Measurements from ENCODE around the gene GOLT1B. TPM values are rescaled to one million over a fixed set of nuclear protein-coding genes. Genes with fewer than 3 reads are reported as not detected.

Gene GOLT1B
- total and polyA plus RNA-seq, 2 of the 13 experiments (the other 11 are each of a cell fraction or from before 2014, with no cell fraction given): 23.6 to 38.4 TPM

- H3K4me3 ChIP-seq (replicated peaks in 1 of 3; ENCODE audit: insufficient read depth in 1 of 3, low read depth in 2 of 3, low read length in 3 of 3): no peak overlapping the region
- FAIRE-seq (no peak), ATAC-seq (no peak), DNase-seq (ENCODE audit: low spot score) (no peak)
- no peak overlapping the region for H3K9ac ChIP-seq (ENCODE audit: insufficient read depth, low read depth, low read length)
- H3K36me3 ChIP-seq (replicated peaks in 1 of 2; ENCODE audit: control insufficient read depth in 1 of 2, insufficient read depth in 2 of 2, low read length in 2 of 2): no peaks in the 10 kb centered on the region
- intact Hi-C loops (cut with micrococcal nuclease; ENCODE audit: unreplicated experiment) (no loop called here), in situ Hi-C loops (cut with HindIII; ENCODE audit: extremely low pct_ligation_motif_present, low pct_unique_long_range_greater_than_20kb) (no loop called here)
- H3K79me2 ChIP-seq (ENCODE audit: insufficient read depth, low read length): no peaks in the 10 kb centered on the region
- H3K27me3 ChIP-seq (ENCODE audit: control insufficient read depth in 1 of 2, insufficient read depth in 2 of 2, low read length in 2 of 2): no peaks in the 10 kb centered on the region
- H3K27ac ChIP-seq (ENCODE audit: extremely low read length, insufficient read depth, low read length): no peak overlapping the region
- POLR2A ChIA-PET: no interaction called here
- no peak overlapping the region for H3K4me2 ChIP-seq (ENCODE audit: low read depth, low read length)
- no peaks in the 10 kb centered on the region for H4K20me1 ChIP-seq (ENCODE audit: insufficient read depth, low read length)
- WGBS (ENCODE audit: low lambda C conversion rate): 59% methylated on average over 2 of the region's 2 CpGs
- no TSS peak for BruUV-seq (replicated peaks)
- H3K4me1 ChIP-seq (ENCODE audit: insufficient read depth, low read length): peaks cover 59% of the 10 kb centered on the region
- H3K9me3 ChIP-seq (ENCODE audit: low read length): no peaks in the 10 kb centered on the region
- CTCF ChIA-PET (ENCODE audit: low intra/inter-chr PET ratio, low total read pairs): no interaction called here
- H2AFZ ChIP-seq (ENCODE audit: low read length): no peak overlapping the region
- TF ChIP-seq KIAA2018 (CRISPR knock-in tag; IDR thresholded peaks at IDR 0.05; ENCODE audit: borderline replicate concordance) (no peak), ZNF331 (CRISPR knock-in tag; IDR thresholded peaks at IDR 0.05) (no peak), MAF1 (CRISPR knock-in tag; IDR thresholded peaks at IDR 0.05; ENCODE audit: borderline replicate concordance) (no peak), ZNF546 (CRISPR knock-in tag; conservative IDR thresholded peaks at IDR 0.05) (no peak), ZBTB44 (CRISPR knock-in tag; IDR thresholded peaks at IDR 0.05) (no peak), TBP (CRISPR knock-in tag; IDR thresholded peaks at IDR 0.05) (no peak), ZNF777 (CRISPR knock-in tag; IDR thresholded peaks at IDR 0.05) (no peak), KDM4B (CRISPR knock-in tag; IDR thresholded peaks at IDR 0.05) (no peak)
- TF ChIP-seq, protein P1, sequence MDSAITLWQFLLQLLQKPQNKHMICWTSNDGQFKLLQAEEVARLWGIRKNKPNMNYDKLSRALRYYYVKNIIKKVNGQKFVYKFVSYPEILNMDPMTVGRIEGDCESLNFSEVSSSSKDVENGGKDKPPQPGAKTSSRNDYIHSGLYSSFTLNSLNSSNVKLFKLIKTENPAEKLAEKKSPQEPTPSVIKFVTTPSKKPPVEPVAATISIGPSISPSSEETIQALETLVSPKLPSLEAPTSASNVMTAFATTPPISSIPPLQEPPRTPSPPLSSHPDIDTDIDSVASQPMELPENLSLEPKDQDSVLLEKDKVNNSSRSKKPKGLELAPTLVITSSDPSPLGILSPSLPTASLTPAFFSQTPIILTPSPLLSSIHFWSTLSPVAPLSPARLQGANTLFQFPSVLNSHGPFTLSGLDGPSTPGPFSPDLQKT (CRISPR knock-in tag; IDR thresholded peaks at IDR 0.05; ENCODE audit: borderline replicate concordance): no peak
- TF ChIP-seq, protein P2, sequence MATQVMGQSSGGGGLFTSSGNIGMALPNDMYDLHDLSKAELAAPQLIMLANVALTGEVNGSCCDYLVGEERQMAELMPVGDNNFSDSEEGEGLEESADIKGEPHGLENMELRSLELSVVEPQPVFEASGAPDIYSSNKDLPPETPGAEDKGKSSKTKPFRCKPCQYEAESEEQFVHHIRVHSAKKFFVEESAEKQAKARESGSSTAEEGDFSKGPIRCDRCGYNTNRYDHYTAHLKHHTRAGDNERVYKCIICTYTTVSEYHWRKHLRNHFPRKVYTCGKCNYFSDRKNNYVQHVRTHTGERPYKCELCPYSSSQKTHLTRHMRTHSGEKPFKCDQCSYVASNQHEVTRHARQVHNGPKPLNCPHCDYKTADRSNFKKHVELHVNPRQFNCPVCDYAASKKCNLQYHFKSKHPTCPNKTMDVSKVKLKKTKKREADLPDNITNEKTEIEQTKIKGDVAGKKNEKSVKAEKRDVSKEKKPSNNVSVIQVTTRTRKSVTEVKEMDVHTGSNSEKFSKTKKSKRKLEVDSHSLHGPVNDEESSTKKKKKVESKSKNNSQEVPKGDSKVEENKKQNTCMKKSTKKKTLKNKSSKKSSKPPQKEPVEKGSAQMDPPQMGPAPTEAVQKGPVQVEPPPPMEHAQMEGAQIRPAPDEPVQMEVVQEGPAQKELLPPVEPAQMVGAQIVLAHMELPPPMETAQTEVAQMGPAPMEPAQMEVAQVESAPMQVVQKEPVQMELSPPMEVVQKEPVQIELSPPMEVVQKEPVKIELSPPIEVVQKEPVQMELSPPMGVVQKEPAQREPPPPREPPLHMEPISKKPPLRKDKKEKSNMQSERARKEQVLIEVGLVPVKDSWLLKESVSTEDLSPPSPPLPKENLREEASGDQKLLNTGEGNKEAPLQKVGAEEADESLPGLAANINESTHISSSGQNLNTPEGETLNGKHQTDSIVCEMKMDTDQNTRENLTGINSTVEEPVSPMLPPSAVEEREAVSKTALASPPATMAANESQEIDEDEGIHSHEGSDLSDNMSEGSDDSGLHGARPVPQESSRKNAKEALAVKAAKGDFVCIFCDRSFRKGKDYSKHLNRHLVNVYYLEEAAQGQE (IDR thresholded peaks at IDR 0.05; ENCODE audit: borderline replicate concordance in 1 of 2, low read depth in 1 of 2, low read length in 2 of 2): no peak
Measured at GRCh38 chr12:21561158-21561557, 59.6 kb downstream of the GOLT1B start.

Measured in HepG2 (cell line).